Breast epithelium (tissue), 4 donors: Measurements from ENCODE around the gene PRDM15. TPM values are rescaled to one million over a fixed set of nuclear protein-coding genes. Genes with fewer than 3 reads are reported as not detected.
A peak's percentile ranks its signal among the peaks of the same experiment; 100 is the strongest.

Source experiments
- DNase-seq, 2 donors: peaks; one replicate each; pipeline ENCODE4 v3.0.0-alpha.2; 2019; ENCODE audit warnings: low spot score in 2 of 2
- H3K27ac ChIP-seq, 2 donors: fragments of 200-600 bp; sonication (generic) in 1 of 2; one replicate each; pipeline ENCODE4 v1.5.1; 2016 to 2019; ENCODE audit warnings: mild to moderate bottlenecking in 1 of 2
- H3K27me3 ChIP-seq, 2 donors: fragments of 200-600 bp; sonication (generic) in 1 of 2; one replicate each; pipeline versions ENCODE4 v1.5.1 to v1.6.0; 2017 to 2019; ENCODE audit warnings: control low read depth in 1 of 2, mild to moderate bottlenecking in 1 of 2
- H3K36me3 ChIP-seq: fragments of 200-600 bp; one replicate; pipeline ENCODE4 v1.5.1; 2019
- H3K4me1 ChIP-seq, 2 donors: fragments of 200-600 bp; sonication (generic); one replicate each; pipeline ENCODE4 v1.5.1; 2016 to 2019; ENCODE audit warnings: control low read depth in 1 of 2
- H3K4me3 ChIP-seq, 3 donors: fragments of 200-600 bp; sonication (generic); 1 replicate in 2 of 3; 2 replicates in 1 of 3; pipeline ENCODE4 v1.5.1; 2016 to 2019; ENCODE audit warnings: mild to moderate bottlenecking in 3 of 3, moderate library complexity in 2 of 3
- H3K9me3 ChIP-seq, 2 donors: fragments of 200-600 bp; sonication (generic) in 1 of 2; one replicate each; pipeline ENCODE4 v1.5.1; 2016 to 2019; ENCODE audit warnings: control low read depth in 1 of 2
- CTCF ChIP-seq, 3 donors: fragments of 450-650 bp; IDR thresholded peaks; one replicate each; pipeline ENCODE4 v1.5.1; 2016 to 2017; ENCODE audit warnings: antibody characterized with exemption in 3 of 3, mild to moderate bottlenecking in 3 of 3, moderate library complexity in 3 of 3
- POLR2A ChIP-seq: fragments of 450-650 bp; IDR thresholded peaks from one replicate; pipeline ENCODE4 v1.6.1; 2016; ENCODE audit warnings: antibody characterized with exemption, mild to moderate bottlenecking, moderate library complexity
- POLR2AphosphoS5 ChIP-seq, 3 donors: sonication (generic); formaldehyde crosslinking; IDR thresholded peaks; one replicate each; pipeline ENCODE4 v1.6.1; 2017; ENCODE audit warnings: antibody characterized with exemption in 3 of 3
- intact Hi-C: fragments of 100-400 bp; cut with DNase I; formaldehyde crosslinking; loops from one replicate; pipeline ENCODE4 v1.15.1; 2023; ENCODE audit warnings: low total_unique reads
- total RNA-seq, 3 donors: library from RNA; depleted of rRNA; stranded (reverse); fragments of >200 nt; gene quantifications; one replicate each; pipeline ENCODE4 v1.1.0, GENCODE V29; 2016

Gene PRDM15
- total RNA-seq, 3 donors from 2014 or later, result 6.6 to 14.1 (median 9.2) TPM

GRCh38 chr21:41776778-41777177, 102.4 kb downstream of the PRDM15 start:
- TF ChIP-seq POLR2AphosphoS5 (IDR thresholded peaks at IDR 0.05) (no peak), POLR2A (no peak), CTCF (IDR thresholded peaks at IDR 0.05) (no peak)
- no peaks in the 10 kb centered on the region for H3K4me1 ChIP-seq
- intact Hi-C loops, result loop anchor here (5.0 kb wide), 1 partner anchor 164 kb away; no protein-coding TSS in a partner anchor
- H3K27me3 ChIP-seq, result no peaks in the 10 kb centered on the region
- no peak overlapping the region for H3K4me3 ChIP-seq
- peak overlapping the region in 1 of 2 donors; percentile 83 for H3K27ac ChIP-seq
- no peak for DNase-seq
- no peaks in the 10 kb centered on the region for H3K36me3 ChIP-seq
- H3K9me3 ChIP-seq, result no peaks in the 10 kb centered on the region

GRCh38 chr21:41775149-41775472, 104.0 kb downstream of the PRDM15 start:
- no peaks in the 10 kb centered on the region for H3K36me3 ChIP-seq
- no peaks in the 10 kb centered on the region for H3K27me3 ChIP-seq
- no peak for TF ChIP-seq POLR2AphosphoS5 (IDR thresholded peaks at IDR 0.05)
- TF ChIP-seq POLR2A, result no peak
- TF ChIP-seq CTCF (IDR thresholded peaks at IDR 0.05), result no peak
- H3K4me1 ChIP-seq, result no peaks in the 10 kb centered on the region
- no peak for DNase-seq
- intact Hi-C loops, result loop anchor here (5.0 kb wide), 1 partner anchor 163 kb away; no protein-coding TSS in a partner anchor
- no peaks in the 10 kb centered on the region for H3K9me3 ChIP-seq
- no peak overlapping the region for H3K4me3 ChIP-seq
- H3K27ac ChIP-seq, result peak overlapping the region; percentile 46 to 59

GRCh38 chr21:41774467-41775148, 104.5 kb downstream of the PRDM15 start:
- Histone ChIP-seq H3K36me3 (no peaks in the 10 kb centered on the region), H3K27ac (peak overlapping the region; percentile 46 to 59), H3K4me1 (no peaks in the 10 kb centered on the region), H3K4me3 (no peak overlapping the region), H3K27me3 (peaks cover 0 to 3% of the 10 kb centered on the region in 2 donors), H3K9me3 (no peaks in the 10 kb centered on the region)
- TF ChIP-seq CTCF (IDR thresholded peaks at IDR 0.05), result no peak
- intact Hi-C loops, result loop anchor here (5.0 kb wide), 1 partner anchor 162 kb away; no protein-coding TSS in a partner anchor
- peak in 1 of 2 donors; percentile 53 for DNase-seq

GRCh38 chr21:41772351-41773080, 106.6 kb downstream of the PRDM15 start:
- Histone ChIP-seq H3K4me3 (no peak overlapping the region), H3K27me3 (peaks cover 0 to 20% of the 10 kb centered on the region in 2 donors), H3K36me3 (no peaks in the 10 kb centered on the region), H3K27ac (no peak overlapping the region), H3K9me3 (no peaks in the 10 kb centered on the region), H3K4me1 (no peaks in the 10 kb centered on the region)
- DNase-seq, result peak in 1 of 2 donors; percentile 30
- intact Hi-C loops, result no loop called here
- TF ChIP-seq POLR2AphosphoS5 (IDR thresholded peaks at IDR 0.05) (no peak), CTCF (IDR thresholded peaks at IDR 0.05) (no peak), POLR2A (no peak)

GRCh38 chr21:41771625-41771945, 107.6 kb downstream of the PRDM15 start:
- Histone ChIP-seq H3K9me3 (no peaks in the 10 kb centered on the region), H3K27me3 (peaks cover 0 to 23% of the 10 kb centered on the region in 2 donors), H3K4me3 (no peak overlapping the region), H3K27ac (no peak overlapping the region), H3K36me3 (no peaks in the 10 kb centered on the region), H3K4me1 (no peaks in the 10 kb centered on the region)
- TF ChIP-seq POLR2A (no peak), CTCF (IDR thresholded peaks at IDR 0.05) (no peak), POLR2AphosphoS5 (IDR thresholded peaks at IDR 0.05) (no peak)
- no peak for DNase-seq
- intact Hi-C loops, result no loop called here
